ENCODE measurements around the gene DNAJA1.
A peak's percentile ranks its signal among the peaks of the same experiment; 100 is the strongest.
"Not testable (repeated sequence)": the region's sequence is repeated elsewhere in the genome, so short reads cannot be mapped to it uniquely, and the experiment has no call there.

The DNAJA1 gene

DNA sequence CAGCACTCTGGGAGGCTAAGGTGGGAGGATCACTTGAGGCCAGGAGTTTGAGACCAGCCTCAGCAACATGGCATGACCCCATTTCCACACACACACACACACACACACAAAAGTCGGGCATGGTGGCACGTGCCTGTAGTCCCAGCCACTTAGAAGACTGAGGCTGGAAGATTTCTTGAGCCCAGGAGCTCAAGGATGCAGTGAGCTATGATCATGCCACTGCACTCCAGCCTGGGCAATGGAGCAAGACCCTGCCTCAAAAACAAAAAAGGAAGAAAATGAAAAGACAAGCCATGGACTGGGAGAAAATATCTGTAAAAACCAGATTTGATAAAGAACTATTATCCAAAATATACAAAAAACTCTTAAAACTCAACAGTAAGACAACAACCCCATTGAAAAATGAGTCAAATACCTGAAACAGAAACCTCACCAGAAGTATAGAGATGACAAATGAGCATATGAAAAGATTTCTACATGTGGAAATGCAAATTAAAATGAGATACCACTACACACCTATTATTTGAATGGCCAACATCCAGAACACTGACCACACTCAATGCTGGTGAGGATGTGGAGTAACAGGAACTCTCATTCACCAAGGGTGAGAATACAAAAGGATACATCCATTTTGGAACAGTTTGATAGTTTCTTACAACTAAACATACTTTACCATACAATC lies 24.7 kb downstream of the DNAJA1 start:
- Histone ChIP-seq H3K9ac (ENCODE audit: low read length) (no peak overlapping the region), H3K4me3 (ENCODE audit: low read depth in 1 of 2, low read length in 2 of 2) (no peak overlapping the region), H3K9me3 (ENCODE audit: low read length) (no peaks in the 10 kb centered on the region), H3K27ac (ENCODE audit: low read depth, low read length) (no peak overlapping the region), H3K36me3 (ENCODE audit: insufficient read depth, low read length) (peaks cover 41% of the 10 kb centered on the region), H3K27me3 (ENCODE audit: control insufficient read depth in 1 of 2, insufficient read depth in 2 of 2, low read length in 2 of 2) (no peaks in the 10 kb centered on the region), H3K4me1 (ENCODE audit: insufficient read depth, low read length) (no peaks in the 10 kb centered on the region)

DNA sequence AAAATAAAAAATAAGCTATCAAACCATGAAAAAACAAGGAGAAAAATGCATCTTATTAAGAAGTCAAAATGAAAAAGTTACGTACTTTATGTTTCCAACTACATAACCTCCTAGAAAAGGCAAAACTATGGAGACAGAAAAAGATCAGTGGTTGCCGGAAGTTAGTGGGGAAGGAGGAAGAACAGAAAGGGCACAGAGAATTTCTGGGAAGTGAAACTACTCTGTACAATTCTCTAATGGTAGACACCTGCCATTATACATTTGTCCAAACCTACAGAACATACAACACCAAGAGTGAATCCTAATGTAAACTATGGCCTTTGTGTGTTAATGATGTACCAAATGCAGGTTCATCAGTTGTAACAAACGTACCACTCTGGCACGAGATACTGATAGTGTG lies 26.1 kb downstream of the DNAJA1 start:
- H3K9me3 ChIP-seq (ENCODE audit: low read length): no peaks in the 10 kb centered on the region
- peaks cover 45% of the 10 kb centered on the region for H3K36me3 ChIP-seq (ENCODE audit: insufficient read depth, low read length)
- no peak overlapping the region for H3K9ac ChIP-seq (ENCODE audit: low read length)
- no peaks in the 10 kb centered on the region for H3K27me3 ChIP-seq (ENCODE audit: control insufficient read depth in 1 of 2, insufficient read depth in 2 of 2, low read length in 2 of 2)
- no peak overlapping the region for H3K4me3 ChIP-seq (ENCODE audit: low read depth in 1 of 2, low read length in 2 of 2)
- no peaks in the 10 kb centered on the region for H3K4me1 ChIP-seq (ENCODE audit: insufficient read depth, low read length)
- no peak overlapping the region for H3K27ac ChIP-seq (ENCODE audit: low read depth, low read length)

DNA sequence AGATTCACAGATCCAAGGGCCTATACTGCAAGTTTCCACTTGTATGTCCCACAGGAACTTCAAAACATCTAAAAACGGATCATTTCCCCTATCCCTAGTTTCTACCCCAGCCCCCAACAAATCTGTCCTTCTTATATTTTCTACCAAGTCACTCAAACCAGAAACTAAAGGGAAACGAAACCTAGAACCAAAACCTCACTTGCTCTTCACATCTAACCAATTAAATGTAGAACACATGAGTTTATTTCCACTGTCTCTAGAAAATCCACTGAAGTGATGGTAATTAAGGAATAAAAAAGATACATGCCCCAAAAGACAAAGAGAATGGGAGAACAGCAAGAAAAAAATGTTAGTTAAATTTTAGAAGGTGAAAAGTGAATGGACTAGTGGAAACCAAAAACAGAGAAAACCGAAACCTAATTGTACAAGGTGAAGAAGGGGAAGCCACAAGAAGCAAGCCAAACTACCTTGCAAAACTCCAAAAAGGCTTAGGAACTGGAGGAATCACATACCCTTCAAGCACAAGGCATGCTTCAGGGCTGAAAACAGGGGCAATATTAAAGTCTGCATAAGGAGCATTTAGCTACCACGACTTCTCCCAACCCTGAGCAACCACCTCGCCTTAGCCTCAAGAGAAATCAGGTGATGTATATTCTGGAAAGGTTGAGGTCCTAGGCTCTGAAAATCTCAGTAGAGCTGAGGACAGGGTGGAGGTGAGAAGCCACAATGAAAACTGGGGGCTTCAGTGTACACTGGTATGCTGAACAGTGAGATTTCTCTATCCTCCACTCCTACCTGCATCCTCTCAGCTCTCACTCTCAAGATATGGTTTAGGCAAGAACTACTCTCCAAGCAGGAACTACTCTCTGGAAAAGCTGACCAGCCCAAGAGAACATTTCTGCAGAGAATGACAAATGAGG lies 40.3 kb downstream of the DNAJA1 start:
- no peak overlapping the region for H3K9ac ChIP-seq (ENCODE audit: low read length)
- H3K27ac ChIP-seq (ENCODE audit: low read depth, low read length): no peak overlapping the region
- H3K4me3 ChIP-seq (ENCODE audit: low read depth in 1 of 2, low read length in 2 of 2): no peak overlapping the region
- H3K27me3 ChIP-seq (ENCODE audit: control insufficient read depth in 1 of 2, insufficient read depth in 2 of 2, low read length in 2 of 2): no peaks in the 10 kb centered on the region
- no peaks in the 10 kb centered on the region for H3K9me3 ChIP-seq (ENCODE audit: low read length)
- peaks cover 60% of the 10 kb centered on the region for H3K36me3 ChIP-seq (ENCODE audit: insufficient read depth, low read length)
- H3K4me1 ChIP-seq (ENCODE audit: insufficient read depth, low read length): no peaks in the 10 kb centered on the region

DNA sequence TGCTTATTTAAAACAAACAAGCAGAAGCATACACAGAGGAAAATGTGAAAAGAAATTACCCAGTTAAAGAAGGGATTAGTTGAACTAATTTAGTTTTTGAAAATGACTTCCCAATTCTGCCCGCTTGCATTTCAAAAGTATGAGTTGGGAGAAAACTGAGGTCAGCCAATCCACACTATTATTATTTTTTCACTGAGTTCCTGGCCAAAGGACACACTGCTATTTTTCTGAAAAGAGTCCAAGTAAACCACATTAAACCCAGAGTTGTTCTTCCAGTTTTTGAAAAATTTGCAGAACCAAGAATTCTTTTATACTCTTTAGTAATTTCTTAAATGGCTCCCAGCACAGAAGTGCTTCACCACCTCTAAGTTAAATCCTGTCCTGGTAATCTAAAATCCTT lies 43.9 kb downstream of the DNAJA1 start:
- Histone ChIP-seq H3K9ac (ENCODE audit: low read length) (no peak overlapping the region), H3K4me3 (ENCODE audit: low read depth in 1 of 2, low read length in 2 of 2) (no peak overlapping the region), H3K27me3 (ENCODE audit: control insufficient read depth in 1 of 2, insufficient read depth in 2 of 2, low read length in 2 of 2) (no peaks in the 10 kb centered on the region), H3K4me1 (ENCODE audit: insufficient read depth, low read length) (no peaks in the 10 kb centered on the region), H3K9me3 (ENCODE audit: low read length) (no peaks in the 10 kb centered on the region), H3K36me3 (ENCODE audit: insufficient read depth, low read length) (peaks cover 55% of the 10 kb centered on the region), H3K27ac (ENCODE audit: low read depth, low read length) (no peak overlapping the region)

- peak within 1 kb of the TSS; percentile 75 to 84 for H3K4me3 ChIP-seq (ENCODE audit: low read depth in 1 of 2, low read length in 2 of 2)
- H3K27me3 ChIP-seq (ENCODE audit: control insufficient read depth in 1 of 2, insufficient read depth in 2 of 2, low read length in 2 of 2): no peaks in the 10 kb centered on the region
- H3K27ac ChIP-seq (ENCODE audit: low read depth, low read length): peak within 1 kb of the TSS; percentile 93
- H3K9me3 ChIP-seq (ENCODE audit: low read length): no peaks in the 10 kb centered on the region
- peaks cover 17% of the 10 kb centered on the region for H3K4me1 ChIP-seq (ENCODE audit: insufficient read depth, low read length)
- H3K9ac ChIP-seq (ENCODE audit: low read length): peak within 1 kb of the TSS; percentile 88
- H3K36me3 ChIP-seq (ENCODE audit: insufficient read depth, low read length): peaks cover 16% of the 10 kb centered on the region
Observed at GRCh38 chr9:33076046-33077004, 51.3 kb downstream of the DNAJA1 start, which contains the start of gene SMU1. TSS of gene SMU1 (minus strand) at chr9:33076674. CDS start at chr9:33076608, 66 bp downstream.

GRCh38 chr9:33080534-33080933 lies 55.5 kb downstream of the DNAJA1 start:
- no peak overlapping the region for H3K9ac ChIP-seq (ENCODE audit: low read length)
- H3K27me3 ChIP-seq (ENCODE audit: control insufficient read depth in 1 of 2, insufficient read depth in 2 of 2, low read length in 2 of 2): no peaks in the 10 kb centered on the region
- no peak overlapping the region for H3K4me3 ChIP-seq (ENCODE audit: low read depth in 1 of 2, low read length in 2 of 2)
- peaks cover 19% of the 10 kb centered on the region for H3K4me1 ChIP-seq (ENCODE audit: insufficient read depth, low read length)
- H3K9me3 ChIP-seq (ENCODE audit: low read length): no peaks in the 10 kb centered on the region
- no peaks in the 10 kb centered on the region for H3K36me3 ChIP-seq (ENCODE audit: insufficient read depth, low read length)
- H3K27ac ChIP-seq (ENCODE audit: low read depth, low read length): no peak overlapping the region

DNA sequence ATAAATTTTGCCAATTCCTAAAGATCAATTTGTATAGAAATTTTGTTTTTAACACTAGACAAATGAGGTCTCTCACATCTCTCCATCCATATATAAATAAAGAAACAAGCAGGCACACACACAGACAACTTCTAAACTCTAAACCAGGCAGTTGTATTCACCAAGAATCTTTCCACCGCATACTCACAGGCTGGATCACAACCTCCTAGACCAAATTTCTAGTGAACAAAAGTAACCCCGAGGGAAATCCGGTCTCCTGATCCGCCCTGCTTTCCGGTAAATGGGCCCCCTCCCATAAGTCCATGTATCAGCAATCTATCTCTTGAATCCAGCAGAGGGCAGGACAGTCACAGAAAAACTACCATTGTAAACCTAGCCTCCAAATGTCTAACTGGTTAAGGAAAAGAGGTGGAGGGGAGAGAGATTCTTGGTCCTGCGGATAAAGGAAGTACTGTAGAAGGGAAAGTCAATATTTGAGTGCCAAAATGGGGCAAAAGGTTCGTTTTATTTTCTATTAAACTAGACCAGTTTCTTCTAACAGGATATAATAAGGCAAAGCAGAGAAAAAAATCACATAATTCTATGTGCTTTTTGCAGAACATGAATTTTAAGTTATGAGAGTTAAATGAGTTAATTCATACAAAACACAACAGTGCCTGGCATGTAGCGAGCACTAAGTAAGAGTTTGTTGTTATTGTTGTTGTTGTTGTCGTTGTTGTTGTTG lies 56.2 kb downstream of the DNAJA1 start:
- H3K9me3 ChIP-seq (ENCODE audit: low read length): no peaks in the 10 kb centered on the region
- H3K36me3 ChIP-seq (ENCODE audit: insufficient read depth, low read length): no peaks in the 10 kb centered on the region
- no peak overlapping the region for H3K27ac ChIP-seq (ENCODE audit: low read depth, low read length)
- peak overlapping the region; percentile 14 for H3K9ac ChIP-seq (ENCODE audit: low read length)
- no peak overlapping the region for H3K4me3 ChIP-seq (ENCODE audit: low read depth in 1 of 2, low read length in 2 of 2)
- no peaks in the 10 kb centered on the region for H3K27me3 ChIP-seq (ENCODE audit: control insufficient read depth in 1 of 2, insufficient read depth in 2 of 2, low read length in 2 of 2)
- peaks cover 12% of the 10 kb centered on the region for H3K4me1 ChIP-seq (ENCODE audit: insufficient read depth, low read length)

GRCh38 chr9:33082128-33082527 lies 57.1 kb downstream of the DNAJA1 start:
- Histone ChIP-seq H3K27me3 (ENCODE audit: control insufficient read depth in 1 of 2, insufficient read depth in 2 of 2, low read length in 2 of 2) (no peaks in the 10 kb centered on the region), H3K36me3 (ENCODE audit: insufficient read depth, low read length) (no peaks in the 10 kb centered on the region), H3K4me1 (ENCODE audit: insufficient read depth, low read length) (peaks cover 12% of the 10 kb centered on the region), H3K4me3 (ENCODE audit: low read depth in 1 of 2, low read length in 2 of 2) (no peak overlapping the region), H3K9me3 (ENCODE audit: low read length) (no peaks in the 10 kb centered on the region), H3K27ac (ENCODE audit: low read depth, low read length) (no peak overlapping the region), H3K9ac (ENCODE audit: low read length) (no peak overlapping the region)

DNA sequence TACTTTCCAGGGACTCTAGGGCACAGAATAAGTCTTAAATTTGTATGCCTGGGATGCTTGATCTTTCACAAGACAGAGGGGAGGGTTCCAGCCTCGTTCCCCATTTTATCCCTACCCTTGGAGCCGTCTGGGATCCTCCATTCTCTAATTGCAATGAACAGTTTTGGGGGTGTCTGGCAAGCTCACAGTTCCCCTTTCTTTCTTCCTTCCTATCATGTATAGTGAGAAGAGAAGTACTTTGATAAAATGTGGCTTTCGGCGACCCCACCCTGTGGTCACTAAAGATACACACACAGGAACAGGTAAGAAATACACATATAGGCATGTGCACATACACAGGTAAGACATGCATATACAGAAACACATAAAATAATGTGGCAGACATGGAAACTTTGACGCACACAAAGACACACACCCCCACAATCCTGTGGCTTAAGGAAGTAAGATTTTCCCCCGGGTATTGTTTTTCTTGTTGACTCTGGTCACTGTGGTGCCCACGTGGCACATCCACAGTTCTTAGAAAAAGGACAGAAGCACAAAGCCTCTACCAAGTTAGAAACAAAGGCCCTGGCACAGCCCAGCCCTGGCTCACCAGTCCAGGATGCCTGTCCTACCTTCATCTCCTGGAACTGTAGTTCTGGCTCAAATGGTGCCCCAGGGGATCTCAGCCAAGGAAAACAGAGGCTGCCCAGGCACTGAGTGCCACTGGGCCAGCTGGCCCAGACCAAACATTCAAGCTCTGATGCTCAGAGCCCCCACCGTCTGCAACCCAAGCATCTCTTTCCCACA lies 57.7 kb downstream of the DNAJA1 start:
- no peaks in the 10 kb centered on the region for H3K27me3 ChIP-seq (ENCODE audit: control insufficient read depth in 1 of 2, insufficient read depth in 2 of 2, low read length in 2 of 2)
- no peak overlapping the region for H3K4me3 ChIP-seq (ENCODE audit: low read depth in 1 of 2, low read length in 2 of 2)
- no peaks in the 10 kb centered on the region for H3K9me3 ChIP-seq (ENCODE audit: low read length)
- no peak overlapping the region for H3K9ac ChIP-seq (ENCODE audit: low read length)
- H3K4me1 ChIP-seq (ENCODE audit: insufficient read depth, low read length): peaks cover 12% of the 10 kb centered on the region
- H3K27ac ChIP-seq (ENCODE audit: low read depth, low read length): no peak overlapping the region
- H3K36me3 ChIP-seq (ENCODE audit: insufficient read depth, low read length): no peaks in the 10 kb centered on the region

GRCh38 chr9:33085672-33086071 lies 60.6 kb downstream of the DNAJA1 start:
- not testable (repeated sequence) for H3K4me3 ChIP-seq (ENCODE audit: low read depth in 1 of 2, low read length in 2 of 2); H3K27me3 ChIP-seq (ENCODE audit: control insufficient read depth in 1 of 2, insufficient read depth in 2 of 2, low read length in 2 of 2); H3K9ac ChIP-seq (ENCODE audit: low read length); H3K9me3 ChIP-seq (ENCODE audit: low read length); H3K27ac ChIP-seq (ENCODE audit: low read depth, low read length); H3K36me3 ChIP-seq (ENCODE audit: insufficient read depth, low read length)
- peaks cover 11% of the 10 kb centered on the region for H3K4me1 ChIP-seq (ENCODE audit: insufficient read depth, low read length)

Measured in muscle layer of colon (tissue), 2 donors.